NCI-H1105 treated with DMSO at 0.1 percent for 48 hours (cell line): Measurements from ENCODE around the gene POU2F1.

ENCODE experiments used
- DNase-seq: peaks from one replicate; lab custom pipeline; 2025; lab: John Stamatoyannopoulos, UW

POU2F1 gene

DNA sequence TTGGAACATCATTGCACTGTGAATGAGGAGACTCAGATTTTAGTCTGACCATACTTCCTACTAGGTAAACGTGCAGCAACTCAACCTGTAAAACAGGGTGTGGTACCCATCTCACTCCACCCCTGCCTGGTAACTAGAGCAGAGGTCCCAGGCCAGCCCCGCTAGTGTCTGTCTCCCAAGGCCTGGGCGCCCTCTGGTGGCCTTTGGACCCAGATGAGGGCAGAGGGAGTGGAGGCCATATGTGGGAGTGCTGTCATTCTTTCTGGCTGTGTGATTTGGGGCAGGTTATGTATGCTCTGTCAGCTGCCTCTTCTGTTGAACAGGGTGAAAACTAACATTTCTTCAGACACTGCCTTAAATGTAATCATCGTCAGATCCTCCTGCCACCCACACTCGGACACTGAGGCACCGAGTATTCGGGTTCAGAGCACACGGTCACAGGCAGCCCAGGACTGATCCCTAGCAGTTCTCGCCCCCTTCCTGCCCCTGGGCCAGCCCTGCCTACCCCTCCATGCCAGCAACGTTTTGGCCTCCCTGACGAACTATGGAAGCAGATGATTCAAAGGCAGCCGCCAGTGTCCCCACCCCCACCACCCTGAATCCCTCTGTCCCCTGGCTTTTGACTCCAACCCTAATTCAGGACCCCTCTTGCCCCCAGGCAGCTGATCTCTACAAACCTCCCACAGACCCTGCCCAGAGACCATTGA is 221.6 kb downstream of the POU2F1 start:
- peak; percentile 76 for DNase-seq

DNA sequence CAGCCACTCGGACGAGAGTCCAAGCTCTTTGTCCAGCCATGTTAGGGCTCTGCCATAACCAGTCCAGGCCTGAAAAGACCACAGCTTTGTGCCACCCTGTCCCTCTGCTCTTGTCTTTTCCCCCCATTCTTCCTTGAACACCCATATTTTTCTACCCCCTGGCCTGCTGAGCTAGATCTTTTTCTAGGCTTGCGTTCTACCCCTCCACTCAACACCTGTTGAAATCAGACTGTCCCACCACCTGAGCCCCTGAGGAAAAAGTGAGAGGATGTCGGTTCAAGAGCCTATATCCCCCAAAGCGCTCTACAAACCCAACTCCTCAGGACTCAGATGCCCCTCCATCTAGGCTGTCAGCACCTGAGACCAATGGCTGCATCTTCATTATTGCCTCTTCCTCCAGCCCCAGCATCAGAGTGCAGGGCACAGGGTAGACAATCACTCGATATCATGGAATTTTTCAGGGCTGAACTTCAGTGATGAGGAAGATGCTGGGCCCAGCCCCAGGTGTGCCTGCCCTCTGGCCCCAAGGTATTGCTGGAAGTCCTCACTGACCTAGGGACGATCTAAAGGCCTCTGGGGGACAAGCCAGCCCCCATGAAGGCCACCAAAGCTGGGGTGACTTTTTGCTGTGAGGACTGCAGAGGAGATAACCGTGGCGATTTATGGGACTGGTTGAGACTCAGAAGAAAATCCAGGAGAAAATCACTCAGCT is 222.3 kb downstream of the POU2F1 start:
- no peak for DNase-seq

- no peak for DNase-seq
Measured at GRCh38 chr1:167443757-167444156, 223.1 kb downstream of the POU2F1 start.

- DNase-seq: no peak
Measured at GRCh38 chr1:167446966-167447365, 226.3 kb downstream of the POU2F1 start.

DNA sequence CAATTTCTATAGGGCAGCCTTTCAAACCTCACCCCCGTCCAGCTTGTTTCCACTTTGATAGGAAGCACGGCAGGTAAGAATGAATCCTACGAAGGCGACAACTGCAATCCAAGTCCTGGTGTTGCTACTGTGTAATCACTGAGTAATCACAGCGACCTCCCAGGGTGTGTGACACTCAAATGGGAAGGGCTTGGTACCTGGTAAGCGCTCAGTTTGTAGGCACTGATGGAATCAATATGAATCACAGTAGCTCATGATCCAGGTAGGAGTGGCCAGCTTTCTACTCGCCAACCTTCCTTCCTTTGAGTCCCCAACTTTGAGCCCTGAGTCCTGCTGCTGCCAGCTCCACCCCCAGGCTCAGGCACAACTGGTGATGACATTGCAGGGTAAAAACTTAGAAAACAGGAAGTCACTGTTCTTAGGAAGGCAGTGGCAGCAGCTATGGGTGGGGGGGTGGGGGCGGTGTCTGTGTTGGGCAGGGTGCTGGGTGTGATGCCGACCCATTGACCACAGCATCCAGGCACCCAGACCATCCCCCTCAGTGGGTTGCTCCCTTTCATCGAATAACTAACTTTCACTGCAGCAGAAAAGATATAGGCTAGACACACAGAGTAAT is 226.9 kb downstream of the POU2F1 start:
- no peak for DNase-seq

GRCh38 chr1:167450843-167451242 is 230.2 kb downstream of the POU2F1 start:
- DNase-seq: no peak

- no peak for DNase-seq
Measured at GRCh38 chr1:167452483-167452882, 231.8 kb downstream of the POU2F1 start.

GRCh38 chr1:167453123-167453522 is 232.4 kb downstream of the POU2F1 start:
- DNase-seq: no peak

DNA sequence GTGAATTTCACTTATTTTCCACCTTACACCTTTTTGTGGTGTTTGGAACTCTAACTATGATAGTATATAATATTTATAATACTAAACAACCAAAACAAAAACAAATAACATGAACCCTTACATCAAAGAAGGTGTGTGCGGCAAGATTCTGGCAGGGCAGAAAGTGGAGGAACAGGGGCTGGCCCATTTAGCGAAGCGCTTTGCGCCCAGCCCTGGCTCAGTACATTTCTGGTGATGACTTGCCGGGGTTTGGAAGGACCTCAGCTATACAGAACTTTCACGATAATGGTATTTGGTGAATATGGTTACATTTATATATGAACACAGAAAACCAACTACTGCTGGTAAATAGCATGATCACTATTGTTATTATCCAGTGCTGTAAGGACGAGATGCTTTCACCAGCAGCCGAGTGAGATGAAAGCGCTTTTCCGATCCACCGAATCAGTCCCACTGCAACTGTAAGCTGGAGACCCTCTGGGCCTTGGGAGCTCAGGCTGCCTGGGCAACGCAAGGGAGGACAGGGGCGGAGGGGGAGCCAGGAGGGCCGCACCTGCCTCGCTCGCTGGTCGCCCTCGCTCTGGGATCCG is 233.7 kb downstream of the POU2F1 start:
- DNase-seq: no peak

DNA sequence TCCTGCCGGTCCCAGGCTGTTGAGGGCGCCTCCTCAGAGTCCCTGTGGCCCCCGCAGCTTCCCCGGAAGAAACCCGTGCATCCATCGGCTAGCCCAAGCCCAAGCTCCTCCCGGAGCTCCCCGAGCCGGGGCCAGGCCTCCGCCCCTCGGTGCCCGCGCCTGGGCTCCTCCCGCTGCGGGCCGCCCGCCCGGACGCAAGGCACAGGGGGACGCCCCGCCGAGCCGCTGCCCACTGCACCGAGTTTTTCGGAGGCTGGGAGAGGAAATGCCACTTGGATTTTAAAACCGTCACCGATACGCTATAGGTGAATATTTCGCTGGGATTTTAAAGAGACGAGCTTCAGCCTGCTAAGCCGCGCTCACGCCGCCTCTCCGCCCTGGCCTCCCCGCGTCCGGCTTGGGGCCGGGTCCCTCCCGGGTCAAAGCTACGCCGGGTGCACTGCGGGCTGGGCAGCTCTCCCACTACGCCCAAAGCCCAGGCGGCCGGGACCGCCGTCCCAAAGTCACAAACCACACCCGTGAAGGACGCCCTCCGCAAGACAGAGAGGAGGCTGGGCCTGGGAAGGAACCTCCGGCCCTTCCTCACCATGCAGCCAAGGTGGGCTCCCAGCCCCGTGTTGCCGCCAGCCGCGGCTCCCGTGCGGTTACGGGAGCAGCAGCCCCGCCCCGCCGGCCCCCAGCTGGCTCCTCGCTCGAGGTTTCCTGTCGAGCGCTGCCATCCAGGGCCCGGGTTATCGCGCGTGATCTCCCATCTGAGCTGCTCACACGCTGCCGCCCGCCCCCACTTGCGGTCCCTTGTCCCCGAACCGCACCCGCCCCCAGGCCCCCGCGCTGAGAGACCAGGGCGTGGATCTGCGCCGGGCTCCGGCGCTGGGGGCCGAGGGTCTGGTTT is 234.5 kb downstream of the POU2F1 start:
- DNase-seq: peak; percentile 54

GRCh38 chr1:167455786-167456446 is 235.2 kb downstream of the POU2F1 start:
- no peak for DNase-seq

GRCh38 chr1:167456524-167456923 is 235.8 kb downstream of the POU2F1 start:
- no peak for DNase-seq

GRCh38 chr1:167456926-167457325 is 236.2 kb downstream of the POU2F1 start:
- no peak for DNase-seq

GRCh38 chr1:167457936-167458584 is 237.4 kb downstream of the POU2F1 start:
- DNase-seq: no peak

GRCh38 chr1:167460836-167461235 is 240.2 kb downstream of the POU2F1 start:
- DNase-seq: no peak

DNA sequence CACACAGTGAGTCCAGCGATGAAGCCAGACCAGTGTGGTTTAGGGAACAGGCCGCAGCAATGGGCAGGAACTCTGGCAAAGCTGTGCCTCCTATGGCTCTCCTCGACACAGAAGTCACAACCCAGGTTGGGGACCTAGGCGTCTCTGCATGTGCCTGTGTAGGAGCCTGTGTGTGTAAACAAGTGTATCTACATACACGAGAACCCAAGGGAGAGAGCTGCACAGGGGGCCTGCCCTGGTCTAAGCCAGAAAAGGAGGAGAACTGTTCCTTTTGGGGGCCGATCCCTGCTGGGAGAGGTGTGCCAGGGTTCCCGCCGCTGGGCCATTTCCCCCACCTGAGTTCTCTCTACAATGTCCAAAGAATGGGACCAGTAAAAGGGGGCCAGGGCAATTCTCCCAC is 241.7 kb downstream of the POU2F1 start:
- no peak for DNase-seq

DNA sequence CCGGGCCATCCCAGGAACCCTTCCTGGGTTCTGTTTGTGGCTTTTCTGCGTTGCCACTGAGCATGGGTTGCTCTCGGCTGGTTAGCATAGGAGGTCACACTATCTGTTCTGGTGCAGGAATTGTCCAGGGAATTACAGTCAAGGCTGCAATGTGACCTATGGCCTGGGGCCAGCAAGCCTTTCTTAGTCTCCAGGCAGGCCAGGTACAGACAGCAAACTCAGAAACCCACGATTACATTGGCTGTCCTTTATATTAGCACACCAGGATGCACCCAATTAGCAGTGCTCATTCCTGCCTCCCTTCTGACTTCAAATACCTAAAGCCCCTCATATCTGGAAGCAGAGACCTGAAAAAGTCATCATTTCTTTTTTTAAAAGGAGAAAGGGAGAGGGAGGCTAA is 242.4 kb downstream of the POU2F1 start:
- no peak for DNase-seq

GRCh38 chr1:167463875-167464575 is 243.3 kb downstream of the POU2F1 start:
- no peak for DNase-seq

DNA sequence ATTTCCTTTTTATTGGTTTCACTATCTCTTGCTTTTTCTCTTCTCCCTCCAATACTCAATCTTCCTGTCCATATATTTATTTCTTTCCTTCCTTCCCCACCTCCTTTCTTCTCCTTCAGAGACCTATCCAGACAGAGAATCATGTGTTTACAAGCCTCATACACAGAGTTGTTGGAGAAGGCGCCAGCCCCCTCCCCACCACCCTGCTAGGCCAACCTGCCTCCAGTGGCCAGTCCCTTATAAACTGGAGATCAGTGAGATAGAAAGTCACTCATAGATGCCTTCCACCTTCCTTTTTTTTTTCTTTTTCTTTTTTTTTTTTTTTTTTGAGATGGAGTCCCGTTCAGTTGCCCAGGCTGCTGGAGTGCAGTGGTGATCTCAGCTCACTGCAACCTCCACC is 244.3 kb downstream of the POU2F1 start:
- DNase-seq: no peak

DNA sequence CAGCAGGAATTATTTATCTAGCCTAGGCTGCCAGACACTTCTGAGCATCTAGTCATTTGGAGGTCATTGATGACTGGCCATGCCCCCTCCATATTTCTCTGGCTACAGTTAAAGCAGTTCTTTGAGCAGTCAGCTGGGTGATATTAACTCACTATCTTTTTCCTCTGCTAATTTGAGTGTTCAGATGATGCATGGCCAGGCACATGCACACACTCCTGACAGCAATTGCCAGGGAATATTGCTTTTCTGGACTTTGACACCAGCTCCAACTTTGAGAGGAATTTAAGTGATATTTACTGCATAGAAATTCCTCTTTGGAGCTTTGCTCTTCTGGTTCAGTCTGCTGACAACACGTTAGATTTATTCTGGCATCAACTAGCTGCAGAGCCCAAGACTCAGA is 245.1 kb downstream of the POU2F1 start:
- DNase-seq: no peak
